K562 (cell line): ENCODE results near the gene PPM1H. TPM values are rescaled to one million over a fixed set of nuclear protein-coding genes. Genes with fewer than 3 reads are reported as not detected.

ENCODE experiments used
- ATAC-seq: fragments of 200-7000 bp; cut with Tn5 transposase; 3 replicates; pipeline ENCODE4 v1.9.1; 2020; ENCODE audit warnings: moderate library complexity
- BruUV-seq: library from RNA; stranded (reverse); fragments of 400-500 nt; replicated peaks from 2 replicates; lab custom pipeline; 2021; lab: Mats Ljungman, UMichigan
- CTCF ChIA-PET: fragments of 300-600 bp; formaldehyde crosslinking; extraction: SDS; loops from one replicate; lab custom pipeline; 2021; ENCODE audit warnings: low intra/inter-chr PET ratio; lab: Yijun Ruan, JAX
- POLR2A ChIA-PET: fragments of 300-600, 350-650 bp; sonication (Branson Sonifier 250); formaldehyde crosslinking; extraction: SDS; loops from one replicate; lab custom pipeline; 2021; ENCODE audit warnings: antibody characterized with exemption, inconsistent platforms; lab: Yijun Ruan, JAX
- DNase-seq, 4 experiments: peaks; one replicate each; pipeline versions ENCODE4 v3.0.0 to v3.0.0-alpha.2; 2011 to 2018; ENCODE audit warnings: low spot score in 3 of 4, mixed read lengths in 3 of 4; ENCODE audit errors: extremely low read depth in 1 of 4
- FAIRE-seq: peaks from 2 replicates; lab custom pipeline; 2011; peaks lifted over from hg19 to GRCh38; lab: Jason Lieb, UNC
- H2AFZ ChIP-seq: 2 replicates; pipeline ENCODE4 v1.6.0; 2011; ENCODE audit warnings: low read depth, low read length, control low read depth, inconsistent platforms
- H3K27ac ChIP-seq: fragments of 200-600 bp; 3 replicates; pipeline ENCODE4 v1.8.0; 2011; ENCODE audit warnings: low read depth, mild to moderate bottlenecking, control low read depth, inconsistent platforms, low read length, moderate library complexity, mixed read lengths; ENCODE audit errors: extremely low read depth
- H3K27me3 ChIP-seq, 2 experiments: fragments of 300-600 bp in 1 of 2; 2 replicates in 1 of 2; 3 replicates in 1 of 2; pipeline versions ENCODE4 v1.6.0 to v1.8.0; 2011; ENCODE audit warnings: inconsistent platforms in 2 of 2, low read length in 2 of 2, mild to moderate bottlenecking in 1 of 2, mixed read lengths in 1 of 2, moderate library complexity in 1 of 2; ENCODE audit not compliant: control insufficient read depth in 2 of 2, insufficient read depth in 2 of 2
- H3K36me3 ChIP-seq: fragments of 300-600 bp; 3 replicates; pipeline ENCODE4 v1.8.0; 2011; ENCODE audit warnings: mild to moderate bottlenecking, low read length, inconsistent platforms; ENCODE audit not compliant: control insufficient read depth, insufficient read depth
- H3K4me1 ChIP-seq, 2 experiments: fragments of 200-600 bp in 1 of 2; replicated peaks in 1 of 2; 2 replicates in 1 of 2; 3 replicates in 1 of 2; pipeline versions ENCODE4 v1.5.1 to v1.8.0; 2011; ENCODE audit warnings: inconsistent platforms in 2 of 2, low read length in 2 of 2, mild to moderate bottlenecking in 1 of 2, mixed read lengths in 1 of 2, moderate library complexity in 1 of 2; ENCODE audit not compliant: control insufficient read depth in 2 of 2, insufficient read depth in 2 of 2
- H3K4me2 ChIP-seq: 2 replicates; pipeline ENCODE4 v1.6.1; 2011; ENCODE audit warnings: low read length, control low read depth, inconsistent platforms, mixed read lengths; ENCODE audit not compliant: insufficient read depth
- H3K4me3 ChIP-seq: fragments of 200-600 bp; sonication (generic), shearing (Covaris generic); 2 replicates; pipeline ENCODE4 v1.5.1; 2016; ENCODE audit warnings: control low read depth, inconsistent platforms
- H3K79me2 ChIP-seq: fragments of 200-600 bp; 3 replicates; pipeline ENCODE4 v1.8.0; 2011; ENCODE audit warnings: low read length, inconsistent platforms; ENCODE audit not compliant: control insufficient read depth, insufficient read depth
- H3K9ac ChIP-seq, 2 experiments: 2 replicates each; pipeline versions ENCODE4 v1.6.0 to v1.6.1; 2011; ENCODE audit warnings: low read depth in 2 of 2, low read length in 2 of 2, control low read depth in 1 of 2, inconsistent platforms in 1 of 2, mild to moderate bottlenecking in 1 of 2, mixed read lengths in 1 of 2; ENCODE audit not compliant: insufficient read depth in 1 of 2
- H3K9me1 ChIP-seq: one replicate; pipeline ENCODE4 v1.6.0; 2011; ENCODE audit warnings: inconsistent platforms, mild to moderate bottlenecking, low read length, moderate library complexity; ENCODE audit not compliant: control insufficient read depth, insufficient read depth
- H3K9me3 ChIP-seq: replicated peaks from 2 replicates; pipeline ENCODE4 v1.5.1; 2011; ENCODE audit warnings: low read depth, low read length, inconsistent platforms; ENCODE audit not compliant: control insufficient read depth, insufficient read depth
- H4K20me1 ChIP-seq: replicated peaks from 2 replicates; pipeline ENCODE4 v1.6.1; 2011; ENCODE audit warnings: low read length, inconsistent platforms, mixed read lengths; ENCODE audit not compliant: control insufficient read depth, insufficient read depth
- ARID1B ChIP-seq: fragments of 450-650 bp; IDR thresholded peaks from 2 replicates; pipeline ENCODE4 v1.6.1; 2016; ENCODE audit warnings: antibody characterized with exemption, mild to moderate bottlenecking, inconsistent platforms
- FOXJ3 ChIP-seq: sonication (generic); formaldehyde crosslinking; IDR thresholded peaks from 2 replicates; pipeline ENCODE4 v1.4.0; 2020; ENCODE audit warnings: mild to moderate bottlenecking, missing genetic modification reagents
- RBFOX2 ChIP-seq: fragments of 200-400 bp; formaldehyde crosslinking; IDR thresholded peaks from 2 replicates; pipeline ENCODE4 v1.6.1; 2017; ENCODE audit warnings: low read depth, mild to moderate bottlenecking, low read length, moderate library complexity
- RBM14 ChIP-seq: fragments of 200-400 bp; formaldehyde crosslinking; IDR thresholded peaks from 2 replicates; pipeline ENCODE4 v1.6.1; 2018; ENCODE audit warnings: low read depth, mild to moderate bottlenecking, low read length, moderate library complexity, borderline replicate concordance; ENCODE audit not compliant: insufficient read depth
- SIRT6 ChIP-seq: IDR thresholded peaks from one replicate; pipeline ENCODE4 v1.6.1; 2012; ENCODE audit warnings: low read depth, mild to moderate bottlenecking, control low read depth, inconsistent platforms, low read length, moderate library complexity
- SRSF1 ChIP-seq: fragments of 200-400 bp; formaldehyde crosslinking; IDR thresholded peaks from 2 replicates; pipeline ENCODE4 v1.6.1; 2017; ENCODE audit warnings: mild to moderate bottlenecking, low read depth, low read length, moderate library complexity
- TBL1XR1 ChIP-seq, 2 experiments: IDR thresholded peaks; 2 replicates each; pipeline ENCODE4 v1.6.1; 2012; ENCODE audit warnings: improper control_type of control experiment in 2 of 2, low read length in 2 of 2, mild to moderate bottlenecking in 1 of 2
- ZNF507 ChIP-seq: conservative IDR thresholded peaks from 2 replicates; pipeline ENCODE4 v1.6.1; 2017; ENCODE audit warnings: missing genetic modification characterization, missing compliant biosample characterization
- ZNF77 ChIP-seq: fragments of 250-450 bp; sonication (Bioruptor Pico); IDR thresholded peaks from 2 replicates; pipeline ENCODE4 v1.5.0; 2020
- WGBS: fragments of 100-300 bp; shearing (Covaris generic); methylation state at CpG from one replicate; pipeline ENCODE4 v1.1.6; 2016; ENCODE audit warnings: low coverage, mixed read lengths; ENCODE audit not compliant: insufficient coverage; ENCODE audit errors: missing lambda C conversion rate; 5-methylcytosine and 5-hydroxymethylcytosine counted together
- in situ Hi-C: fragments of 300-500 bp; cut with MboI; formaldehyde crosslinking; loops from 4 replicates; pipeline ENCODE4 v1.15.0; 2018; ENCODE audit warnings: inconsistent platforms, mixed read lengths
- intact Hi-C: fragments of 100-400 bp; cut with micrococcal nuclease; formaldehyde crosslinking; loops from 2 replicates; pipeline ENCODE4 v1.14.2; 2022
- polyA plus RNA-seq, 8 experiments: library from polyadenylated mRNA; depleted of rRNA in 4 of 8; stranded (reverse) in 5 of 8; unstranded in 3 of 8; fragments of >200 nt; fragmentation: Nextera tagmentation in 2 of 8; fragmentation: Illumina TruSeq in 1 of 8; extraction: Ambion mirVana in 2 of 8; extraction: Trizol in 1 of 8; gene quantifications; 2 replicates each; pipeline versions ENCODE4 v1.2.1 to v1.2.3, GENCODE V29; 2011 to 2014; ENCODE audit warnings: inconsistent platforms in 1 of 8, missing spikeins in 1 of 8
- total RNA-seq, 7 experiments: library from RNA; depleted of rRNA in 6 of 7; stranded (reverse); fragments of >200 nt in 6 of 7; fragmentation: Illumina TruSeq in 2 of 7; extraction: Trizol in 2 of 7; gene quantifications; 2 replicates each; pipeline versions ENCODE4 v1.2.1 to v1.2.3, GENCODE V29; 2011 to 2021; ENCODE audit warnings: low replicate concordance in 1 of 7

PPM1H gene
- total and polyA plus RNA-seq, 9 of the 15 experiments (the other 6 are each of a cell fraction or from before 2014, with no cell fraction given) = 5.3 to 29.3 (median 11.3) TPM

DNA sequence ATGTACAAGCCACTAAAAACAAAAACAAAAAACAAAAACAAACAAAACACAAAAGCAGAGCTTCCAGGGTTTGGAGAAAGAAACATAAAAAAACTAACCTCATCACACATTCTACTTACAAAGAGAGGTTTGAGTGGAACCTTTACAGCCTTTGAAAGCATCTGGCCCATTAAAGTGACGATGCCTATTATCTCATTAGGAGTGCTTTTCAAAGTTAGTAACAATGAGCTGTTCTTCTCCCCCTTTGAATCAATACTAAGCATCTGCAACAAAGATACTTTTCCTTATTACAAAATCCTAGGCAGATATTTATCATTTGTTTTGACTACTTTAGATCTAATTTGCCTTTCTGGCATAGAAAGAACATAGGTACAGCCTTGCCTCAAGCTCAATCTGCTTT, 217.3 kb downstream of the PPM1H start:
- no peak overlapping the region for H2AFZ ChIP-seq
- TF ChIP-seq RBM14 = no peak
- TF ChIP-seq ZNF507 (tag) = no peak
- no peak for TF ChIP-seq ARID1B
- TF ChIP-seq SIRT6 = no peak
- TF ChIP-seq ZNF77 = no peak
- TF ChIP-seq RBFOX2 = no peak
- no peak for TF ChIP-seq SRSF1
- no peak for TF ChIP-seq FOXJ3 (CRISPR knock-in tag)
- TF ChIP-seq TBL1XR1 (IDR thresholded peaks at IDR 0.05; ENCODE audit: low read length in 2 of 2) = no peak
- DNase-seq (no peak), FAIRE-seq (no peak), ATAC-seq (no peak)
- peaks cover 10% of the 10 kb centered on the region; the same call in 1 of the 3 replicates for H3K36me3 ChIP-seq
- no peaks in the 10 kb centered on the region for H3K4me1 ChIP-seq
- WGBS = 63% methylated on average over 1 of the region's 1 CpG
- no peak overlapping the region for H3K9ac ChIP-seq
- H3K9me1 ChIP-seq = no peaks in the 10 kb centered on the region
- H3K9me3 ChIP-seq = no peaks in the 10 kb centered on the region
- no peaks in the 10 kb centered on the region for H4K20me1 ChIP-seq
- no TSS peak for BruUV-seq
- in situ Hi-C loops = no loop called here
- H3K4me2 ChIP-seq = no peak overlapping the region
- ChIA-PET POLR2A (interaction anchor here (0.5 to 0.6 kb wide), 2 partner anchors 48 to 82 kb away, joined by 3 to 4 read pairs; no protein-coding TSS in a partner anchor), CTCF (no interaction called here)
- H3K79me2 ChIP-seq = no peaks in the 10 kb centered on the region
- intact Hi-C loops = no loop called here
- no peaks in the 10 kb centered on the region; a peak in 1 of 5 replicates for H3K27me3 ChIP-seq
- H3K27ac ChIP-seq = no peak overlapping the region
- H3K4me3 ChIP-seq = no peak overlapping the region
